Neural cell (in vitro differentiated cells): ENCODE results near the gene EHMT1. TPM values are rescaled to one million over a fixed set of nuclear protein-coding genes. Genes with fewer than 3 reads are reported as not detected.

Source experiments
- H2AFZ ChIP-seq: fragments of 200-600, 300-800 bp; sonication (generic), shearing (Covaris generic); 2 replicates; pipeline ENCODE4 v1.6.0; 2014; ENCODE audit warnings: low read depth, mild to moderate bottlenecking, antibody characterized with exemption, low read length, moderate library complexity
- H3F3A ChIP-seq: fragments of 200-600 bp; shearing (Covaris generic); 2 replicates; pipeline ENCODE4 v1.6.1; 2016; ENCODE audit warnings: mild to moderate bottlenecking, moderate library complexity, mixed read lengths, antibody characterized with exemption, low read length; ENCODE audit not compliant: insufficient read depth, poor library complexity, severe bottlenecking
- H3K27ac ChIP-seq: fragments of 200-600, 300-800 bp; sonication (generic), shearing (Covaris generic); 2 replicates; pipeline ENCODE4 v1.5.1; 2014; ENCODE audit warnings: mild to moderate bottlenecking, low read length, moderate library complexity
- H3K27me3 ChIP-seq: fragments of 300-800, 200-600 bp; sonication (generic), shearing (Covaris generic); 2 replicates; pipeline ENCODE4 v1.6.0; 2014; ENCODE audit warnings: mild to moderate bottlenecking, low read depth, low read length, moderate library complexity; ENCODE audit not compliant: insufficient read depth
- H3K36me3 ChIP-seq: fragments of 300-800, 200-600 bp; sonication (generic), shearing (Covaris generic); 2 replicates; pipeline ENCODE4 v1.5.1; 2014; ENCODE audit warnings: mild to moderate bottlenecking, antibody characterized with exemption, low read length, moderate library complexity; ENCODE audit not compliant: insufficient read depth
- H3K4me2 ChIP-seq: fragments of 300-800, 200-600 bp; sonication (generic), shearing (Covaris generic); 2 replicates; pipeline ENCODE4 v1.6.0; 2014; ENCODE audit warnings: mild to moderate bottlenecking, low read length
- H3K4me3 ChIP-seq: fragments of 300-800, 200-600 bp; sonication (generic), shearing (Covaris generic); 2 replicates; pipeline ENCODE4 v1.5.1; 2014; ENCODE audit warnings: mild to moderate bottlenecking, low read length, moderate library complexity
- H3K79me2 ChIP-seq: fragments of 200-600 bp; shearing (Covaris generic); replicated peaks from 2 replicates; pipeline ENCODE4 v1.6.0; 2014; ENCODE audit warnings: mild to moderate bottlenecking, low read length, moderate library complexity; ENCODE audit not compliant: insufficient read depth
- H3K9ac ChIP-seq: fragments of 300-800, 200-600 bp; sonication (generic), shearing (Covaris generic); 2 replicates; pipeline ENCODE4 v1.6.1; 2016; ENCODE audit warnings: mild to moderate bottlenecking, low read length, mixed read lengths
- H3K9me2 ChIP-seq: fragments of 200-600 bp; shearing (Covaris generic); 2 replicates; pipeline ENCODE4 v1.6.1; 2016; ENCODE audit warnings: mild to moderate bottlenecking, low read length, mixed read lengths; ENCODE audit not compliant: insufficient read depth
- H3K9me3 ChIP-seq: fragments of 200-600, 300-800 bp; sonication (generic), shearing (Covaris generic); 2 replicates; pipeline ENCODE4 v1.6.1; 2016; ENCODE audit warnings: mild to moderate bottlenecking, mixed run types, low read length, moderate library complexity, mixed read lengths
- H4K20me1 ChIP-seq: fragments of 200-600 bp; shearing (Covaris generic); 2 replicates; pipeline ENCODE4 v1.6.1; 2016; ENCODE audit warnings: mild to moderate bottlenecking, mixed run types; ENCODE audit not compliant: insufficient read depth
- EP300 ChIP-seq: fragments of 450-650 bp; conservative IDR thresholded peaks from 2 replicates; pipeline ENCODE4 v1.6.1; 2014; ENCODE audit warnings: antibody characterized with exemption, mild to moderate bottlenecking, moderate library complexity; ENCODE audit not compliant: poor library complexity, severe bottlenecking
- EZH2 ChIP-seq: fragments of 200-600, 300-800 bp; shearing (Covaris generic), sonication (generic); IDR thresholded peaks from 2 replicates; pipeline ENCODE4 v1.6.1; 2014; ENCODE audit warnings: antibody characterized with exemption, low read length, borderline replicate concordance, mild to moderate bottlenecking; ENCODE audit not compliant: insufficient read depth, poor library complexity, severe bottlenecking
- MXI1 ChIP-seq: fragments of 450-650 bp; conservative IDR thresholded peaks from 2 replicates; pipeline ENCODE4 v1.6.1; 2014; ENCODE audit warnings: antibody characterized with exemption, mild to moderate bottlenecking; ENCODE audit not compliant: poor library complexity, severe bottlenecking
- POLR2AphosphoS5 ChIP-seq: IDR thresholded peaks from 2 replicates; pipeline ENCODE4 v1.6.1; 2012
- RAD21 ChIP-seq: fragments of 450-650 bp; conservative IDR thresholded peaks from 2 replicates; pipeline ENCODE4 v1.6.1; 2014; ENCODE audit warnings: antibody characterized with exemption, mild to moderate bottlenecking, moderate library complexity
- SMC3 ChIP-seq: fragments of 450-650 bp; conservative IDR thresholded peaks from 2 replicates; pipeline ENCODE4 v1.6.1; 2014; ENCODE audit warnings: antibody characterized with exemption, mild to moderate bottlenecking, moderate library complexity; ENCODE audit not compliant: poor library complexity
- TAF1 ChIP-seq: IDR thresholded peaks from 2 replicates; pipeline ENCODE4 v1.6.1; 2012; ENCODE audit warnings: low read depth
- polyA plus RNA-seq: library from polyadenylated mRNA; depleted of rRNA; stranded (reverse); fragments of >200 nt; gene quantifications from 2 replicates; pipeline ENCODE4 v1.2.3, GENCODE V29; 2014
- TF ChIP-seq, protein P1 (sequence below): fragments of 450-650 bp; IDR thresholded peaks from 2 replicates; pipeline ENCODE4 v1.5.1; 2014; ENCODE audit warnings: antibody characterized with exemption, mild to moderate bottlenecking, moderate library complexity; ENCODE audit not compliant: poor library complexity, severe bottlenecking
- TF ChIP-seq, protein P2 (sequence below): IDR thresholded peaks from 2 replicates; pipeline ENCODE4 v1.6.1; 2012; ENCODE audit warnings: borderline replicate concordance

The EHMT1 gene
- polyA plus RNA-seq, 1 donor from 2014 or later = 53.0 TPM

DNA sequence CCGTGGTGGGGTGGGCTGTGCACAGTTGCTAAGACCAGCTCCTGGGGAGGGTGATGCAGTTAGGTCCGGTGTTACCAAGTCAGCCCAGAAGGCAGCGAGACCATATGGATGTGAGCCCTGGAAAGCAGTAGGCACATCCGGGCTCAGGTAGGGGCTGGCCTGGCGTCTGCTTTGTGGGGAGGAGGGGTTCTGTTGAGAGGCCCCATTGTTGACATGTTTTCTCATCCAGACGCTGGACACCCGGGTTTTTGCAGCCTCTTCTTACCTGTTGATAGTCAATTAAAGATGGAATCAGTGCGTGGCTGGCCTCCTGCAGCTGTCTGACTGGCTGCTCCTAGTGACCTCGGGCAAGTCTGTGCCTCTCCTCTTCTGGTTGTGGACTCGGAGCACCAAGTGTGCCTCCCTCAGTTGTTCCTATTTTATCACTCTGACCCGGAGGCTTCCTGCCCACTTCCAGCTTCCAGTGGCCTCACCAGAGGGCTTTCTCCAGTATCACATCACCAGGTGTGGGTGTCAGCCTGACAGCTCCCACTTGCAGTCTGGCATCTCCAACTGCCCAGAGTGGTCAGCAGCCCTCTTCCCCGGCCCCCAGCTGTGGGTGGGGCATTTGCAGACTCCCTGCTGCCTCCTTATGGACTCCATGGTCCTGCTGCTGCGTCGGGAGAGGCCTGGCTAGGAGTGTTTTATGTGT is 90.8 kb downstream of the EHMT1 start:
- Histone ChIP-seq H4K20me1 (no peaks in the 10 kb centered on the region), H3F3A (no peaks in the 10 kb centered on the region), H3K9ac (no peak overlapping the region), H3K9me2 (no peaks in the 10 kb centered on the region), H2AFZ (no peak overlapping the region), H3K4me2 (no peak overlapping the region), H3K36me3 (peaks cover under 1% of the 10 kb centered on the region), H3K9me3 (no peaks in the 10 kb centered on the region), H3K4me3 (no peak overlapping the region), H3K27ac (no peak overlapping the region), H3K27me3 (no peaks in the 10 kb centered on the region), H3K79me2 (peaks cover 41% of the 10 kb centered on the region)
- TF ChIP-seq RAD21 = no peak
- TF ChIP-seq SMC3 = no peak
- no peak for TF ChIP-seq MXI1
- TF ChIP-seq POLR2AphosphoS5 = no peak
- TF ChIP-seq TAF1 = no peak
- no peak for TF ChIP-seq EZH2
- TF ChIP-seq, protein P1, sequence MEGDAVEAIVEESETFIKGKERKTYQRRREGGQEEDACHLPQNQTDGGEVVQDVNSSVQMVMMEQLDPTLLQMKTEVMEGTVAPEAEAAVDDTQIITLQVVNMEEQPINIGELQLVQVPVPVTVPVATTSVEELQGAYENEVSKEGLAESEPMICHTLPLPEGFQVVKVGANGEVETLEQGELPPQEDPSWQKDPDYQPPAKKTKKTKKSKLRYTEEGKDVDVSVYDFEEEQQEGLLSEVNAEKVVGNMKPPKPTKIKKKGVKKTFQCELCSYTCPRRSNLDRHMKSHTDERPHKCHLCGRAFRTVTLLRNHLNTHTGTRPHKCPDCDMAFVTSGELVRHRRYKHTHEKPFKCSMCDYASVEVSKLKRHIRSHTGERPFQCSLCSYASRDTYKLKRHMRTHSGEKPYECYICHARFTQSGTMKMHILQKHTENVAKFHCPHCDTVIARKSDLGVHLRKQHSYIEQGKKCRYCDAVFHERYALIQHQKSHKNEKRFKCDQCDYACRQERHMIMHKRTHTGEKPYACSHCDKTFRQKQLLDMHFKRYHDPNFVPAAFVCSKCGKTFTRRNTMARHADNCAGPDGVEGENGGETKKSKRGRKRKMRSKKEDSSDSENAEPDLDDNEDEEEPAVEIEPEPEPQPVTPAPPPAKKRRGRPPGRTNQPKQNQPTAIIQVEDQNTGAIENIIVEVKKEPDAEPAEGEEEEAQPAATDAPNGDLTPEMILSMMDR = no peak
- no peak for TF ChIP-seq EP300
- TF ChIP-seq, protein P2, sequence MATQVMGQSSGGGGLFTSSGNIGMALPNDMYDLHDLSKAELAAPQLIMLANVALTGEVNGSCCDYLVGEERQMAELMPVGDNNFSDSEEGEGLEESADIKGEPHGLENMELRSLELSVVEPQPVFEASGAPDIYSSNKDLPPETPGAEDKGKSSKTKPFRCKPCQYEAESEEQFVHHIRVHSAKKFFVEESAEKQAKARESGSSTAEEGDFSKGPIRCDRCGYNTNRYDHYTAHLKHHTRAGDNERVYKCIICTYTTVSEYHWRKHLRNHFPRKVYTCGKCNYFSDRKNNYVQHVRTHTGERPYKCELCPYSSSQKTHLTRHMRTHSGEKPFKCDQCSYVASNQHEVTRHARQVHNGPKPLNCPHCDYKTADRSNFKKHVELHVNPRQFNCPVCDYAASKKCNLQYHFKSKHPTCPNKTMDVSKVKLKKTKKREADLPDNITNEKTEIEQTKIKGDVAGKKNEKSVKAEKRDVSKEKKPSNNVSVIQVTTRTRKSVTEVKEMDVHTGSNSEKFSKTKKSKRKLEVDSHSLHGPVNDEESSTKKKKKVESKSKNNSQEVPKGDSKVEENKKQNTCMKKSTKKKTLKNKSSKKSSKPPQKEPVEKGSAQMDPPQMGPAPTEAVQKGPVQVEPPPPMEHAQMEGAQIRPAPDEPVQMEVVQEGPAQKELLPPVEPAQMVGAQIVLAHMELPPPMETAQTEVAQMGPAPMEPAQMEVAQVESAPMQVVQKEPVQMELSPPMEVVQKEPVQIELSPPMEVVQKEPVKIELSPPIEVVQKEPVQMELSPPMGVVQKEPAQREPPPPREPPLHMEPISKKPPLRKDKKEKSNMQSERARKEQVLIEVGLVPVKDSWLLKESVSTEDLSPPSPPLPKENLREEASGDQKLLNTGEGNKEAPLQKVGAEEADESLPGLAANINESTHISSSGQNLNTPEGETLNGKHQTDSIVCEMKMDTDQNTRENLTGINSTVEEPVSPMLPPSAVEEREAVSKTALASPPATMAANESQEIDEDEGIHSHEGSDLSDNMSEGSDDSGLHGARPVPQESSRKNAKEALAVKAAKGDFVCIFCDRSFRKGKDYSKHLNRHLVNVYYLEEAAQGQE = no peak

DNA sequence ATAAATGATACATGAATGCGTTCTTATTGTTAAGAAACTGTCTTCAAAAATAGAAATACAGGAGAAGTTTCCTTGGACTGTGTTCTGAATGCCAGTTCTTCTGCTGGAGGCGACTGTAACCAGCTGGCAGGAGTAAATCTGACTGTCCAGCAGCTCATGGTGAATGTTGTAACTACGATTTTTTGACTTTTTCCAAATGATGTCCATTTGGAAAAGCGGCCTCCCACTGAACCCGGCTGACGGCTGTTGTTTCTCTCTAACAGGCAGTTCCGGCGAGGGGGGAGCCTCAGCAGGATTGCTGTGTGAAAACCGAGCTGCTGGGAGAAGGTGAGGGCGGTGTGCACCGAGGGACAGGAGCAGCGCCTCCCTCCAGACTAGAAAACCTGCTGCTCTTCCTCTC is 91.9 kb downstream of the EHMT1 start:
- no peaks in the 10 kb centered on the region for H3K27me3 ChIP-seq
- H3K9me2 ChIP-seq = no peaks in the 10 kb centered on the region
- TF ChIP-seq, protein P1 = no peak
- no peak for TF ChIP-seq TAF1
- no peak for TF ChIP-seq POLR2AphosphoS5
- TF ChIP-seq, protein P2 = no peak
- no peak for TF ChIP-seq MXI1
- no peak for TF ChIP-seq EZH2
- no peak for TF ChIP-seq EP300
- no peak for TF ChIP-seq RAD21
- no peak for TF ChIP-seq SMC3
- no peak overlapping the region for H3K9ac ChIP-seq
- H3K9me3 ChIP-seq = no peaks in the 10 kb centered on the region
- H2AFZ ChIP-seq = no peak overlapping the region
- H3K36me3 ChIP-seq = peaks cover 11% of the 10 kb centered on the region
- H3K79me2 ChIP-seq = peaks cover 33% of the 10 kb centered on the region
- no peak overlapping the region for H3K4me2 ChIP-seq
- H4K20me1 ChIP-seq = no peaks in the 10 kb centered on the region
- no peak overlapping the region for H3K27ac ChIP-seq
- no peaks in the 10 kb centered on the region for H3F3A ChIP-seq
- no peak overlapping the region for H3K4me3 ChIP-seq
